Upper lobe of left lung (tissue), 6 donors: ENCODE measurements around the gene TSPAN31. TPM values are rescaled to one million over a fixed set of nuclear protein-coding genes. Genes with fewer than 3 reads are reported as not detected.
"Not testable (repeated sequence)": the region's sequence is repeated elsewhere in the genome, so short reads cannot be mapped to it uniquely, and the experiment has no call there.

Source experiments
- ATAC-seq, 2 donors: fragments of 200-7000 bp; cut with Tn5 transposase; one replicate each; pipeline ENCODE4 v1.9.1; 2022; ENCODE audit warnings: mild to moderate bottlenecking in 2 of 2, moderate library complexity in 2 of 2; ENCODE audit not compliant: low FRiP score in 2 of 2
- DNase-seq, 2 donors: peaks; one replicate each; pipeline ENCODE4 v3.0.0-alpha.2; 2019 to 2020
- H3K27ac ChIP-seq, 4 donors: fragments of 200-600 bp; sonication (generic); one replicate each; pipeline ENCODE4 v1.5.1; 2016 to 2019
- H3K27me3 ChIP-seq, 4 donors: fragments of 200-600 bp; sonication (generic); one replicate each; pipeline ENCODE4 v1.5.1; 2017 to 2019
- H3K36me3 ChIP-seq, 4 donors: fragments of 200-600 bp; sonication (generic); one replicate each; pipeline ENCODE4 v1.5.1; 2016 to 2019
- H3K4me1 ChIP-seq, 4 donors: fragments of 200-600 bp; sonication (generic); one replicate each; pipeline ENCODE4 v1.5.1; 2018 to 2019
- H3K4me3 ChIP-seq, 4 donors: fragments of 200-600 bp; sonication (generic); one replicate each; pipeline ENCODE4 v1.5.1; 2017 to 2019; ENCODE audit warnings: mild to moderate bottlenecking in 2 of 4, moderate library complexity in 1 of 4
- H3K9me3 ChIP-seq, 4 donors: fragments of 200-600 bp; sonication (generic); one replicate each; pipeline ENCODE4 v1.5.1; 2018 to 2019
- CTCF ChIP-seq, 6 experiments: fragments of 450-650 bp in 4 of 6; fragments of 200-600 bp in 2 of 6; sonication (generic) in 2 of 6; IDR thresholded peaks; one replicate each; pipeline ENCODE4 v1.5.1; 2016 to 2019; ENCODE audit warnings: antibody characterized with exemption in 6 of 6
- EP300 ChIP-seq, 4 donors: sonication (generic); formaldehyde crosslinking; IDR thresholded peaks; one replicate each; pipeline ENCODE4 v1.5.1; 2017; ENCODE audit warnings: antibody characterized with exemption in 4 of 4, control low read depth in 2 of 4
- POLR2A ChIP-seq, 4 donors: fragments of 450-650 bp; IDR thresholded peaks; one replicate each; pipeline ENCODE4 v1.5.1; 2016 to 2017; ENCODE audit warnings: antibody characterized with exemption in 4 of 4, mild to moderate bottlenecking in 2 of 4
- POLR2AphosphoS5 ChIP-seq, 2 donors: sonication (generic); formaldehyde crosslinking; IDR thresholded peaks; one replicate each; pipeline ENCODE4 v1.5.1; 2017; ENCODE audit warnings: antibody characterized with exemption in 2 of 2
- WGBS, 2 donors: methylation state at CpG; one replicate each; pipeline ENCODE4 v1.1.5; 2017 to 2018; 5-methylcytosine and 5-hydroxymethylcytosine counted together
- total RNA-seq, 6 donors: library from RNA; depleted of rRNA in 4 of 6; stranded (reverse); fragments of >200 nt in 4 of 6; gene quantifications; one replicate each; pipeline versions ENCODE4 v1.1.0 to v1.2.1, GENCODE V29; 2016 to 2021
- donor health status: DM: no; HTN: no; CAD: no; lungs with moderate emphysema.
- donor health status: DM: no; HTN: yes; CAD: no; lungs with severe emphysema.

Gene TSPAN31
- total RNA-seq, 6 donors from 2014 or later = 16.8 to 54.6 (median 37.3) TPM

- H3K36me3 ChIP-seq = peaks cover 0 to 29% (median 9%) of the 10 kb centered on the region in 4 donors
- peak within 1 kb of the TSS; percentile 72 to 92 (median 85) for H3K4me3 ChIP-seq
- DNase-seq (peak; percentile 77 to 90), ATAC-seq (peak; percentile 74 to 82)
- H3K9me3 ChIP-seq = no peaks in the 10 kb centered on the region
- H3K27ac ChIP-seq = peak within 1 kb of the TSS; percentile 81 to 95 (median 92)
- 2 to 4% methylated on average over 31 to 44 of the region's 67 CpGs for WGBS, 2 donors
- TF ChIP-seq POLR2A (IDR thresholded peaks at IDR 0.05) (no peak), CTCF (IDR thresholded peaks at IDR 0.05) (peak in 1 of 6 experiments; percentile 21), EP300 (IDR thresholded peaks at IDR 0.05) (no peak), POLR2AphosphoS5 (IDR thresholded peaks at IDR 0.05) (no peak)
- peaks cover 14 to 30% (median 19%) of the 10 kb centered on the region in 4 donors for H3K4me1 ChIP-seq
- H3K27me3 ChIP-seq = no peaks in the 10 kb centered on the region
Measured at GRCh38 chr12:57772429-57773322, 27.8 kb downstream of the TSPAN31 start, which contains the start of gene EEF1AKMT3. TSS of gene EEF1AKMT3 (plus strand) at chr12:57772614. CDS start at chr12:57772725, 111 bp downstream.

GRCh38 chr12:57774634-57775033 is 29.8 kb downstream of the TSPAN31 start:
- H3K36me3 ChIP-seq = peaks cover 0 to 19% (median 3%) of the 10 kb centered on the region in 4 donors
- peak in 1 of 2 donors; percentile 43 for DNase-seq
- WGBS, 2 donors = 96 to 97% methylated on average over 11 of the region's 11 CpGs

GRCh38 chr12:57775044-57775443 is 30.2 kb downstream of the TSPAN31 start:
- H3K36me3 ChIP-seq = peaks cover 0 to 16% (median 3%) of the 10 kb centered on the region in 4 donors
- no peak for TF ChIP-seq CTCF (IDR thresholded peaks at IDR 0.05)
- TF ChIP-seq POLR2A (IDR thresholded peaks at IDR 0.05) = no peak
- TF ChIP-seq EP300 (IDR thresholded peaks at IDR 0.05) = no peak
- no peak for TF ChIP-seq POLR2AphosphoS5 (IDR thresholded peaks at IDR 0.05)
- H3K27ac ChIP-seq = no peak overlapping the region
- no peak for DNase-seq
- no peak overlapping the region for H3K4me3 ChIP-seq
- 78 to 97% methylated on average over 3 of the region's 3 CpGs for WGBS, 2 donors
- peaks cover 14 to 34% (median 19%) of the 10 kb centered on the region in 4 donors for H3K4me1 ChIP-seq
- no peaks in the 10 kb centered on the region for H3K27me3 ChIP-seq
- no peaks in the 10 kb centered on the region for H3K9me3 ChIP-seq
- no peak for ATAC-seq

More at GRCh38 chr12:57774634-57775033, 29.8 kb downstream of the TSPAN31 start:
- peaks cover 14 to 30% (median 19%) of the 10 kb centered on the region in 4 donors for H3K4me1 ChIP-seq
- H3K27ac ChIP-seq, H3K27me3 ChIP-seq, H3K4me3 ChIP-seq, H3K9me3 ChIP-seq, ATAC-seq: not testable (repeated sequence)

GRCh38 chr12:57775563-57776246 is 30.9 kb downstream of the TSPAN31 start:
- no peak for ATAC-seq
- Histone ChIP-seq H3K27ac (no peak overlapping the region), H3K36me3 (peaks cover 0 to 16% (median 4%) of the 10 kb centered on the region in 4 donors), H3K4me1 (peaks cover 16 to 29% (median 19%) of the 10 kb centered on the region in 4 donors), H3K27me3 (no peaks in the 10 kb centered on the region), H3K4me3 (no peak overlapping the region), H3K9me3 (no peaks in the 10 kb centered on the region)
- no peak for TF ChIP-seq POLR2A (IDR thresholded peaks at IDR 0.05)
- TF ChIP-seq EP300 (IDR thresholded peaks at IDR 0.05) = no peak
- no peak for TF ChIP-seq POLR2AphosphoS5 (IDR thresholded peaks at IDR 0.05)
- TF ChIP-seq CTCF (IDR thresholded peaks at IDR 0.05) = no peak
- WGBS, 2 donors = 74 to 79% methylated on average over 4 of the region's 4 CpGs
- DNase-seq = no peak

GRCh38 chr12:57776247-57776587 is 31.4 kb downstream of the TSPAN31 start:
- Histone ChIP-seq H3K9me3 (no peaks in the 10 kb centered on the region), H3K4me1 (peaks cover 14 to 29% (median 19%) of the 10 kb centered on the region in 4 donors), H3K27me3 (no peaks in the 10 kb centered on the region), H3K27ac (no peak overlapping the region), H3K36me3 (peaks cover 0 to 15% (median 3%) of the 10 kb centered on the region in 4 donors), H3K4me3 (no peak overlapping the region)
- TF ChIP-seq POLR2AphosphoS5 (IDR thresholded peaks at IDR 0.05) (no peak), POLR2A (IDR thresholded peaks at IDR 0.05) (no peak), EP300 (IDR thresholded peaks at IDR 0.05) (no peak), CTCF (IDR thresholded peaks at IDR 0.05) (no peak)
- no peak for ATAC-seq
- 91 to 93% methylated on average over 2 of the region's 2 CpGs for WGBS, 2 donors
- DNase-seq = no peak
